Measurements from ENCODE around the gene CCNDBP1.
"Not testable (repeated sequence)": the region's sequence is repeated elsewhere in the genome, so short reads cannot be mapped to it uniquely, and the experiment has no call there.

Gene CCNDBP1
- total RNA-seq, result 79.0 reads per million, percentile 78 among the genes with 10 or more reads in this experiment

GRCh38 chr15:43185157-43186002 is at the start of gene CCNDBP1:
CCNDBP1 (plus strand) TSS chr15:43185403; CDS start chr15:43185499, 96 bp downstream.
- DNase-seq, result peak; percentile 73

GRCh38 chr15:43143203-43143941 is 41.8 kb upstream of the CCNDBP1 start:
- DNase-seq, result no peak

- no peak for DNase-seq
Measured at GRCh38 chr15:43144512-43144911, 40.7 kb upstream of the CCNDBP1 start.

- no peak for DNase-seq
Measured at GRCh38 chr15:43146184-43146583, 39.0 kb upstream of the CCNDBP1 start.

- DNase-seq, result no peak
Measured at GRCh38 chr15:43150191-43150929, 34.8 kb upstream of the CCNDBP1 start.

- no peak for DNase-seq
Measured at GRCh38 chr15:43151688-43152087, 33.5 kb upstream of the CCNDBP1 start.

- DNase-seq, result no peak
Measured at GRCh38 chr15:43153269-43153668, 31.9 kb upstream of the CCNDBP1 start.

- DNase-seq, result no peak
Measured at GRCh38 chr15:43165801-43166325, 19.3 kb upstream of the CCNDBP1 start.

- not testable (repeated sequence) for DNase-seq
Measured at GRCh38 chr15:43167261-43167660, 17.9 kb upstream of the CCNDBP1 start.

GRCh38 chr15:43168192-43169107 is 16.8 kb upstream of the CCNDBP1 start:
- DNase-seq, result no peak

- no peak for DNase-seq
Measured at GRCh38 chr15:43169888-43170287, 15.3 kb upstream of the CCNDBP1 start.

GRCh38 chr15:43175656-43176309 is 9.4 kb upstream of the CCNDBP1 start:
- DNase-seq, result not testable (repeated sequence)

GRCh38 chr15:43177147-43177546 is 8.1 kb upstream of the CCNDBP1 start:
- not testable (repeated sequence) for DNase-seq

GRCh38 chr15:43183270-43183669 is 1.9 kb upstream of the CCNDBP1 start:
- no peak for DNase-seq

- no peak for DNase-seq
Measured at GRCh38 chr15:43184407-43185124, 637 bp upstream of the CCNDBP1 start.

GRCh38 chr15:43186003-43186353 is 775 bp downstream of the CCNDBP1 start:
- no peak for DNase-seq

GRCh38 chr15:43187544-43188155 is 2.4 kb downstream of the CCNDBP1 start:
- no peak for DNase-seq

GRCh38 chr15:43189296-43189695 is 4.1 kb downstream of the CCNDBP1 start:
- no peak for DNase-seq

GRCh38 chr15:43190178-43190577 is 5.0 kb downstream of the CCNDBP1 start:
- no peak for DNase-seq

GRCh38 chr15:43193710-43194109 is 8.5 kb downstream of the CCNDBP1 start:
- DNase-seq, result no peak

Measured in effector CD4-positive, alpha-beta T cell (primary cell).